ENCODE results near the gene UBA52.

GRCh38 chr19:18591735-18592385 lies 20.2 kb downstream of the UBA52 start:
- TF ChIP-seq, protein P1, sequence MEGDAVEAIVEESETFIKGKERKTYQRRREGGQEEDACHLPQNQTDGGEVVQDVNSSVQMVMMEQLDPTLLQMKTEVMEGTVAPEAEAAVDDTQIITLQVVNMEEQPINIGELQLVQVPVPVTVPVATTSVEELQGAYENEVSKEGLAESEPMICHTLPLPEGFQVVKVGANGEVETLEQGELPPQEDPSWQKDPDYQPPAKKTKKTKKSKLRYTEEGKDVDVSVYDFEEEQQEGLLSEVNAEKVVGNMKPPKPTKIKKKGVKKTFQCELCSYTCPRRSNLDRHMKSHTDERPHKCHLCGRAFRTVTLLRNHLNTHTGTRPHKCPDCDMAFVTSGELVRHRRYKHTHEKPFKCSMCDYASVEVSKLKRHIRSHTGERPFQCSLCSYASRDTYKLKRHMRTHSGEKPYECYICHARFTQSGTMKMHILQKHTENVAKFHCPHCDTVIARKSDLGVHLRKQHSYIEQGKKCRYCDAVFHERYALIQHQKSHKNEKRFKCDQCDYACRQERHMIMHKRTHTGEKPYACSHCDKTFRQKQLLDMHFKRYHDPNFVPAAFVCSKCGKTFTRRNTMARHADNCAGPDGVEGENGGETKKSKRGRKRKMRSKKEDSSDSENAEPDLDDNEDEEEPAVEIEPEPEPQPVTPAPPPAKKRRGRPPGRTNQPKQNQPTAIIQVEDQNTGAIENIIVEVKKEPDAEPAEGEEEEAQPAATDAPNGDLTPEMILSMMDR (conservative IDR thresholded peaks at IDR 0.05 in 1 of 2, IDR thresholded peaks at IDR 0.05 in 1 of 2; ENCODE audit: low read depth in 1 of 2, low read length in 2 of 2), result no peak
- TF ChIP-seq EZH2 (IDR thresholded peaks at IDR 0.05; ENCODE audit: low read length, missing control alignments), result no peak

Data from fibroblast of lung (primary cell).